HG03342 (cell line): ENCODE measurements around the gene ACAP3.

Source experiments
- ATAC-seq: cut with Tn5 transposase; IDR thresholded peaks from one replicate; pipeline ENCODE4 v1.9.1; 2021; ENCODE audit warnings: mild to moderate bottlenecking, moderate library complexity; ENCODE audit not compliant: unreplicated experiment

ACAP3 gene

DNA sequence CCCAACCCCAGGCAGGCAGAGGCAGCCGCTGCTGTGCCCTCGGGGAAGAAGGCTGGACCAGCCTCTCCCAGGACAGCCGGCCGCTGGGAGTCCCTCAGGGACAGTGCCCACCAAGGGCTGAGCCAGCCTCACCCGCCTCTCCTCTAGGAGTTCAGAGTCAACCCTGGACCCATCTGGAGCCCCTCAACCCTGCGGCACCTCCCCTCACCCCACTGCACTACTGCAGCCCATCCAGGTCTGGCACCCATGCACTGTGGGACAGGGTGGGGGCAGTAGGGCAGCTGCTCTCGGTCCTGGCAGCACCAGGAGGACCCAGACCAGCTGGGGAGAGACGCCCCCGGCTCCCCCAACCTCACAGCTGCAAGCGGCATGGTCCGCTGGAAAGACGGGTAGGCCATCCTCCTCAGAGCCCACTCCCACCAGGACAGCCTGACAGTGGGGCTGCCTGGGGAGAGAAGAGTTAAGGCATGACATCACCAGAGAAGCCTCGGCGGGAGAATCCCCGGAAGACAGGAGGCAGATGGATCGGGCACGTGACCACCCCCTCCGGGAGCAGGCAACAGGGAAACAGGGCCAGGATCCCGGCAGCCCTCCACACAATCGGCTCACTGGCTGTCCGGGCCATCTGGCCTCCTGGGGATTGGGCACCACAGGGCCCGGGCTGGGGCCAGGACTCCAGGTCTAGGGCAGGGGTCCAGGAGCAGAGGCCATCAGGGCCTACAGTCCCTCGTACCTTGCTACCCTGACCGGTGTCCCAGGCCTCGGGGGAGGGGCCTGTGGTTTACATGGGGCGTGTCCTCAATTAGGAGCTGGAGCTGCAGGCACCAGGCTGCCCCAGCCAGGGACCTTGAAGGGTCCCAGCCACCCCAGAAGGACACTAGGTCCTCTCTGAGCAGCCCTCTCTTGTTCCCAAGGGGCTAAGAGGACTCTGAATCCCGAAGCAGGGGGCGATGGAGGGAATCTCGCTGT lies 3.1 kb downstream of the ACAP3 start:
- no peak for ATAC-seq

GRCh38 chr1:1303736-1304135 lies 4.0 kb downstream of the ACAP3 start:
- no peak for ATAC-seq

- ATAC-seq = no peak
Measured at GRCh38 chr1:1302951-1303509, 4.7 kb downstream of the ACAP3 start.

- ATAC-seq = no peak
Measured at GRCh38 chr1:1302006-1302430, 5.7 kb downstream of the ACAP3 start.

DNA sequence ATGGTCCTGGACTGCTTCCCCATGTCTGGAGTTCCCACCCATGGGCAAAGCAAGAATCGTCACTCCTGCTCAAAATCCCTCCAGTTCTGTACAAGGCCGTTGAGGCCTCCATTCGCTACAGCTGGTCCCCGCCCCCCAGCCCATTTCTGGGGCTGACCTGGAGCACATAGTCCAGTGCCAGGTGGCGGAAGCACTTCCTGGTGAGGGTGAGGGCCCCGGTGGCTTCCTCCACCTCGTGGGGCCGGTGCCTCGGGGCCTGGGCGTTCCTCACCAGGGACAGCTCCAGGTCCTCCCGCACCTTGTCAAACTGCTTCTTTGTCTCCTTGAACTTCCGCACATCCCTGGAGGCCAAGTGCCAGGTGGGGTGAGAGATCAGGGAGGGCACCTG lies 7.4 kb downstream of the ACAP3 start:
- no peak for ATAC-seq

GRCh38 chr1:1299686-1300351 lies 7.9 kb downstream of the ACAP3 start:
- ATAC-seq = no peak

GRCh38 chr1:1298861-1299685 lies 8.7 kb downstream of the ACAP3 start:
- no peak for ATAC-seq

DNA sequence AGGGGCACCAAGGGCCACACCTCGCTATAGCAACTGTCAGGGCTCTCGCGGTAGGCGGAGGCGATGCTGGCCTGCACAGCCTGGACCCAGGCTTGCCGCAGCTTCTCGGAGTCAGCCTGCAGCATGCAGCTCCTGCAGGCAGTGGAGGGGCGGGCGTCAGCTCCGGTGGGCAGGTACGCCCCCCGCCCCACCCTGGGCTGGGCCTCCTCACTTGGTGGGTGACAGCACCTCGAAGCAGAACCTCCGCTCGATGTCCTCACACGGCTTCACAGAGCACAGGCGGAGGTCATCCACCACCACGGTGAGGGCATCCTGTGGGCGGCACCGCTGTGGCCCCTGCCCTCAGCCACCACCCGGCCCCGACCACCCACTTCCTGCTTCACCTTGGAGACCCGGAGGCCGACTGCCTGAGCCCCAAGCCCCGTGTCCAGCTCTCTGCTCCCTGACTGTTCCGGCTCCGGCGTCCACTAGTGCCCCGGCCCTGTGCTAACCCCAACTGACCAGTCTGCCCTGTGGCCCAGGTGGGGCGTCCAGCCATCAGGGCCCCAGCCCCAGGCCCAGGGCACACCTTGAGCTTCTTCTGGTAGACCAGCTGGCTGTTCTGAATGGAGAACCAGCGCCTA lies 9.8 kb downstream of the ACAP3 start:
- ATAC-seq = no peak

- no peak for ATAC-seq
Measured at GRCh38 chr1:1296070-1297061, 11.4 kb downstream of the ACAP3 start.

DNA sequence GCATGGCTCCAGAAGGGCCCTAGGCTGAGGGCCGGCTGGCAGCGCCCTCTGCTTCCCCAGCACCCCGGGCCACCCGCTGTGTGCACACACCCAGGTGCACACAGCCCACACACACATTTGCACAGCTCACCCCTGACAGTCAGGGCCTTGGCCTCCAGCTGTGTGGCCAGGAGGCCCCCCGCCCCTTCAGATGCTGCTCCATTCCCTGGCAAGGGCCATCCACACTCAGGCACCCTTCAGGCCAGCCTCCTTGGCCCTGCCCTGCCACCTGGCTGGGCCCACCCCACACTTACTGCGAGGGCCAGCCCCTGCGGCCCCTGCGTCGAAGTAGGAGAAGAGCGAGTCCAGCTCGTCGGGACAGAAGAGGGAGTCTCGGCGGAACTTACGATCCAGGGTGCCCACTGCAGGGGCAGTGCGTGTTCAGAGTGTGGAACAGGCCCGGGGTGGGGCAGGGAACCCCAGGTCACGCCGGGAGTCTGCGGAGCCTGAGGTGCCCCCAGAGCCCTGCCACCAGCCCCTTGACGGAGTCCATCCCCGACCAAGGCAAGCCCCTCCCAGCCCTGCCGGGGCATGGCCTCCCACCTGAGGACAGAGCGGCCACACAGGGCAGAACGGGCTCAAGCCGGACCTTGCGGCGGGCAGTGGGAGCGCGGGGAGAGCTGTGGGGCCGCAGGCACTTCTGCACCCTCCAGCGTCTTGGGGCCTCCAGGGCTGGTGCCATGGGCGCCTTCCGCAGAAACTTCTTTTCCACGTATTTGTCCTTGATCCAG lies 12.4 kb downstream of the ACAP3 start:
- ATAC-seq = no peak

GRCh38 chr1:1294250-1294890 lies 13.4 kb downstream of the ACAP3 start:
- ATAC-seq = no peak

- ATAC-seq = no peak
Measured at GRCh38 chr1:1293263-1294249, 14.2 kb downstream of the ACAP3 start.

GRCh38 chr1:1292851-1293250 lies 14.9 kb downstream of the ACAP3 start:
- ATAC-seq = no peak

- ATAC-seq = no peak
Measured at GRCh38 chr1:1292442-1292779, 15.3 kb downstream of the ACAP3 start.

GRCh38 chr1:1291548-1292441 lies 15.9 kb downstream of the ACAP3 start:
- ATAC-seq = no peak

GRCh38 chr1:1291023-1291528 lies 16.7 kb downstream of the ACAP3 start:
- no peak for ATAC-seq
